Uterus (tissue), 4 donors: ENCODE data around the gene PHC1. TPM values are rescaled to one million over a fixed set of nuclear protein-coding genes. Genes with fewer than 3 reads are reported as not detected.
A peak's percentile ranks its signal among the peaks of the same experiment; 100 is the strongest.

Source experiments
- DNase-seq, 2 donors: peaks; one replicate each; pipeline ENCODE4 v3.0.0-alpha.2; 2019 to 2020
- H3K27ac ChIP-seq, 2 donors: fragments of 200-600 bp; sonication (generic); 1 replicate in 1 of 2; 2 replicates in 1 of 2; pipeline ENCODE4 v1.5.1; 2016 to 2018
- H3K27me3 ChIP-seq, 2 donors: fragments of 200-600 bp; sonication (generic); one replicate each; pipeline ENCODE4 v1.5.1; 2018 to 2019; ENCODE audit warnings: control low read depth in 1 of 2
- H3K36me3 ChIP-seq, 2 donors: fragments of 200-600 bp; sonication (generic); one replicate each; pipeline ENCODE4 v1.5.1; 2019; ENCODE audit warnings: control low read depth in 1 of 2
- H3K4me1 ChIP-seq, 2 donors: fragments of 200-600 bp; sonication (generic); one replicate each; pipeline ENCODE4 v1.5.1; 2018 to 2019; ENCODE audit warnings: control low read depth in 1 of 2
- H3K4me3 ChIP-seq, 2 donors: fragments of 200-600 bp; sonication (generic); 1 replicate in 1 of 2; 2 replicates in 1 of 2; pipeline ENCODE4 v1.5.1; 2018 to 2019; ENCODE audit warnings: mild to moderate bottlenecking in 1 of 2
- H3K9me3 ChIP-seq, 2 donors: fragments of 200-600 bp; sonication (generic); one replicate each; pipeline ENCODE4 v1.5.1; 2019; ENCODE audit warnings: control low read depth in 1 of 2
- CTCF ChIP-seq, 4 experiments: fragments of 200-600 bp in 2 of 4; fragments of 450-650 bp in 2 of 4; sonication (generic) in 2 of 4; IDR thresholded peaks; one replicate each; pipeline ENCODE4 v1.5.1; 2016 to 2019; ENCODE audit warnings: antibody characterized with exemption in 4 of 4, mild to moderate bottlenecking in 2 of 4, moderate library complexity in 1 of 4
- POLR2A ChIP-seq, 2 donors: fragments of 450-650 bp; IDR thresholded peaks; one replicate each; pipeline ENCODE4 v1.6.1; 2016; ENCODE audit warnings: antibody characterized with exemption in 2 of 2, mild to moderate bottlenecking in 1 of 2, moderate library complexity in 1 of 2
- intact Hi-C: fragments of 100-400 bp; cut with DNase I; formaldehyde crosslinking; loops from one replicate; pipeline ENCODE4 v1.15.1; 2023; ENCODE audit warnings: low total_unique reads
- total RNA-seq, 4 donors: library from RNA; depleted of rRNA in 3 of 4; stranded (reverse); fragments of >200 nt in 3 of 4; gene quantifications; one replicate each; pipeline versions ENCODE4 v1.1.0 to v1.2.4, GENCODE V29; 2014 to 2023
- donor health status: DM: yes; HTN: yes; CAD: no.

PHC1 gene
- total RNA-seq, 4 donors from 2014 or later, result 27.7 to 82.0 (median 53.7) TPM

- TF ChIP-seq POLR2A (IDR thresholded peaks at IDR 0.05) (no peak), CTCF (IDR thresholded peaks at IDR 0.05) (no peak)
- H3K4me1 ChIP-seq, result no peaks in the 10 kb centered on the region
- intact Hi-C loops, result no loop called here
Observed at GRCh38 chr12:8876887-8877286, 37.4 kb upstream of the PHC1 start.

DNA sequence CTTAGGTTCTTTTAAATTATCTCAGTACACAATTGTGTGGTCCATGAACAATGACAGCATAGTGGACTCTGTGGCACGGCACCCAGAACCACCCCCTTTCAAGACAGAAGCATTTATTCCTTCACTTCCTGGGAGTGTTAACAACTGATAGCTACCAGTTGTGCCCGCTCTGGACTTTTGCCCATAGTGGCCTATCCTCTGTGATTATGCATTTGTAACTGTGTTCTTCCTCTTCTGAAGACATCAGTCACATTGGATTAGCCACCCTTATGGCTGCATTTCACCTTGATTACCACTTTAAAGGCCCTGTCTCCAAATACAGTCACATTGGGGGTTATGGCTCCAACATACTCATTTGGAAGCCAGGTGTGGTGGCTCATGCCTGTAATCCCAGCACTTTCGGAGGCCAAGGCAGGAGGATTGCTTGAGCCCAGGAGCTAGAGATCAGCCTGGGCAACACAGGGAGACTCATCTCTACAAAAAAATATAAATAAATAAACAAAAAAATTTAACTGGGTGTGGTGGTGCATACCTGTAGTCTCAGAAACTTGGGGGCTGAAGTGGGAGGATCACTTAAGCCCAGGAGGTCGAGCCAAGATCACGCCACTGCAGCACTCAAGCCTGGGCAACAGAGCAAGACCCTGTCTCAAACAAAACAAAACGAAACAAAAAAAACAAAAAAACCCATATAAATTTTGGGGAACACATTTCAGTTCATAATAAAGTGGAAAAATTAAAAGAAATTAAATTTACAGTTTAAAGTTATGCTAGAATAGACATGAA lies 27.6 kb upstream of the PHC1 start:
- H3K4me3 ChIP-seq, result no peak overlapping the region
- no peaks in the 10 kb centered on the region for H3K36me3 ChIP-seq
- no peak for DNase-seq
- no peaks in the 10 kb centered on the region for H3K9me3 ChIP-seq
- TF ChIP-seq CTCF (IDR thresholded peaks at IDR 0.05), result no peak
- H3K27me3 ChIP-seq, result no peaks in the 10 kb centered on the region
- H3K27ac ChIP-seq, result no peak overlapping the region
- no peaks in the 10 kb centered on the region for H3K4me1 ChIP-seq
- intact Hi-C loops, result no loop called here

More at GRCh38 chr12:8876887-8877286, 37.4 kb upstream of the PHC1 start:
- no peak for DNase-seq
- Histone ChIP-seq H3K4me3 (no peak overlapping the region), H3K9me3 (no peaks in the 10 kb centered on the region), H3K36me3 (no peaks in the 10 kb centered on the region), H3K27me3 (no peaks in the 10 kb centered on the region), H3K27ac (no peak overlapping the region)

DNA sequence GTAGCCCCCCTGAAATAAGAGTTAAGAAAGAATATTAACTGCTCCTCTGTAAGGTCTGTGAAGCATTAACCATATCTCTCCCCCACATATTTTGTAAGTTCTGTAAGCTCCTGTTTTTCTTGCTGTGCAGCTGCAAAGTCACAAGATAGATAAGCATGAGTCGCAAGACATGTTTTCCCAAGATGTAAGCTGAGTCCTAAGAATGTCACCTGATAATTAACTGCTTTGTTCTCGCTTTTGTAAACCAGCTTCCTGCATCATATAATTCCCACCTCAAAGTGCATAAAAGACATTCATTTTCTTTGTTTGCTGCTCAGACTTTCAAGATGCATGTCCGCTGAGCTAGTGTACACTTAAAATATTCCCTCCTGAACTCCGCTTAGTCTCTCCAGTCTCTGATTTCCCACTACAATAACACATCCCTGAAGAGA lies 27.0 kb upstream of the PHC1 start:
- intact Hi-C loops, result no loop called here
- Histone ChIP-seq H3K4me3 (no peak overlapping the region), H3K27ac (no peak overlapping the region), H3K4me1 (no peaks in the 10 kb centered on the region), H3K9me3 (no peaks in the 10 kb centered on the region), H3K36me3 (no peaks in the 10 kb centered on the region), H3K27me3 (no peaks in the 10 kb centered on the region)
- no peak for DNase-seq
- TF ChIP-seq POLR2A (IDR thresholded peaks at IDR 0.05), result no peak

- no peak for TF ChIP-seq POLR2A (IDR thresholded peaks at IDR 0.05)
- TF ChIP-seq CTCF (IDR thresholded peaks at IDR 0.05), result peak; percentile 70 to 91 (median 80)
- intact Hi-C loops, result loop anchor here (10.0 kb wide), 1 partner anchor 206 kb away; no protein-coding TSS in a partner anchor
Observed at GRCh38 chr12:8890313-8891085, 23.8 kb upstream of the PHC1 start.

GRCh38 chr12:8891976-8892375 lies 22.3 kb upstream of the PHC1 start:
- Histone ChIP-seq H3K27me3 (no peaks in the 10 kb centered on the region), H3K4me1 (no peaks in the 10 kb centered on the region), H3K36me3 (no peaks in the 10 kb centered on the region), H3K4me3 (no peak overlapping the region), H3K9me3 (no peaks in the 10 kb centered on the region), H3K27ac (no peak overlapping the region)
- TF ChIP-seq POLR2A (IDR thresholded peaks at IDR 0.05) (no peak), CTCF (IDR thresholded peaks at IDR 0.05) (no peak)
- intact Hi-C loops, result loop anchor here (10.0 kb wide), 1 partner anchor 207 kb away; no protein-coding TSS in a partner anchor
- DNase-seq, result no peak

More at GRCh38 chr12:8890313-8891085, 23.8 kb upstream of the PHC1 start:
- peak; percentile 35 to 46 for DNase-seq
- Histone ChIP-seq H3K4me1 (no peaks in the 10 kb centered on the region), H3K27me3 (no peaks in the 10 kb centered on the region), H3K4me3 (peak overlapping the region; percentile 29 to 43), H3K36me3 (no peaks in the 10 kb centered on the region), H3K9me3 (no peaks in the 10 kb centered on the region), H3K27ac (peak overlapping the region; percentile 37 to 55)
